Ishikawa (cell line): ENCODE data around the gene RAPGEF4.

Source experiments
- CEBPB ChIP-seq: IDR thresholded peaks from 2 replicates; pipeline ENCODE4 v1.6.1; 2012
- EP300 ChIP-seq: IDR thresholded peaks from 2 replicates; pipeline ENCODE4 v1.6.1; 2012; ENCODE audit warnings: borderline replicate concordance
- FOXM1 ChIP-seq: IDR thresholded peaks from 2 replicates; pipeline ENCODE4 v1.6.1; 2012; ENCODE audit warnings: low read depth, borderline replicate concordance
- MAX ChIP-seq: IDR thresholded peaks from 2 replicates; pipeline ENCODE4 v1.6.1; 2012
- NFIC ChIP-seq: IDR thresholded peaks from 2 replicates; pipeline ENCODE4 v1.6.1; 2012
- RAD21 ChIP-seq: IDR thresholded peaks from 2 replicates; pipeline ENCODE4 v1.6.1; 2012; ENCODE audit warnings: low read depth
- TAF1 ChIP-seq: IDR thresholded peaks from 2 replicates; pipeline ENCODE4 v1.6.1; 2012; ENCODE audit warnings: low read depth, mild to moderate bottlenecking
- TEAD4 ChIP-seq: IDR thresholded peaks from 2 replicates; pipeline ENCODE4 v1.6.1; 2012
- USF1 ChIP-seq: IDR thresholded peaks from 2 replicates; pipeline ENCODE4 v1.6.1; 2012
- YY1 ChIP-seq: IDR thresholded peaks from 2 replicates; pipeline ENCODE4 v1.6.1; 2012; ENCODE audit warnings: low read depth
- TF ChIP-seq, protein P1 (sequence below): IDR thresholded peaks from 2 replicates; pipeline ENCODE4 v1.6.1; 2012; ENCODE audit warnings: low read depth, mild to moderate bottlenecking

DNA sequence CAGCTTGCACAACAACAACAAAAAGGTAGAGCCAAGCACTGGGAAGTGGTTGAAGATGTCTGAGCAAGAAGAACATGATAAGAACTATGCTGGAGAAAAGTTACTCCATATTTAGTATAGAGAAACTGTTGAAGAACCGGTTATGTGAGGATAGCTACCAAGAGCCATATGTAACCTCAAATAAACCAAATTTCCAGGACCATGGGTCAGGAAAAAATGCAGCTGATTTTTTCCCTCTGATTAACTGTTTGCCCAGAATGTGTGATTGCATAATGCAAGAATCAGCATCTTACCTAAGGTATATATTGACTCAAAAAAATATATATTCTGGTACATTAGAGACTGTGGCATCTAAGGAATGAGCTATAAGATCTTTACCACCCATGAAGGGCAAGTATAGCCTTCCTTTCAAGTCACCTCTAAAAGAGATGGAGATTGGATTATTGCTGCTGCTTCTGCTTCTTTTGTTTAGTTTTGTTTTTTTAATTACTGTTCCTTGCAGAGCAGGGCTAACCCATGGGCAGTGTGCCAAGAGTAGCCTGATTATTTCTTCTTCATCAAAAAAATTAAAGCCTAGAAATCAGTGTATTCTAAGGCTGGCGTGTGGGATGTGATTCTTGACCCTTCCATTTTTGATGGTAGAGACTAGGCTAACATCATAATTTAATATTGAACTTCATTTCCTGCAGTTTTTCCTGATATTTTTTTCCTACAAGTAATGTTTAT is 263.1 kb downstream of the RAPGEF4 start:
- TF ChIP-seq MAX (no peak), TAF1 (no peak), TEAD4 (no peak), FOXM1 (no peak), USF1 (no peak), EP300 (no peak), NFIC (no peak), RAD21 (no peak), YY1 (no peak), CEBPB (no peak)
- TF ChIP-seq, protein P1, sequence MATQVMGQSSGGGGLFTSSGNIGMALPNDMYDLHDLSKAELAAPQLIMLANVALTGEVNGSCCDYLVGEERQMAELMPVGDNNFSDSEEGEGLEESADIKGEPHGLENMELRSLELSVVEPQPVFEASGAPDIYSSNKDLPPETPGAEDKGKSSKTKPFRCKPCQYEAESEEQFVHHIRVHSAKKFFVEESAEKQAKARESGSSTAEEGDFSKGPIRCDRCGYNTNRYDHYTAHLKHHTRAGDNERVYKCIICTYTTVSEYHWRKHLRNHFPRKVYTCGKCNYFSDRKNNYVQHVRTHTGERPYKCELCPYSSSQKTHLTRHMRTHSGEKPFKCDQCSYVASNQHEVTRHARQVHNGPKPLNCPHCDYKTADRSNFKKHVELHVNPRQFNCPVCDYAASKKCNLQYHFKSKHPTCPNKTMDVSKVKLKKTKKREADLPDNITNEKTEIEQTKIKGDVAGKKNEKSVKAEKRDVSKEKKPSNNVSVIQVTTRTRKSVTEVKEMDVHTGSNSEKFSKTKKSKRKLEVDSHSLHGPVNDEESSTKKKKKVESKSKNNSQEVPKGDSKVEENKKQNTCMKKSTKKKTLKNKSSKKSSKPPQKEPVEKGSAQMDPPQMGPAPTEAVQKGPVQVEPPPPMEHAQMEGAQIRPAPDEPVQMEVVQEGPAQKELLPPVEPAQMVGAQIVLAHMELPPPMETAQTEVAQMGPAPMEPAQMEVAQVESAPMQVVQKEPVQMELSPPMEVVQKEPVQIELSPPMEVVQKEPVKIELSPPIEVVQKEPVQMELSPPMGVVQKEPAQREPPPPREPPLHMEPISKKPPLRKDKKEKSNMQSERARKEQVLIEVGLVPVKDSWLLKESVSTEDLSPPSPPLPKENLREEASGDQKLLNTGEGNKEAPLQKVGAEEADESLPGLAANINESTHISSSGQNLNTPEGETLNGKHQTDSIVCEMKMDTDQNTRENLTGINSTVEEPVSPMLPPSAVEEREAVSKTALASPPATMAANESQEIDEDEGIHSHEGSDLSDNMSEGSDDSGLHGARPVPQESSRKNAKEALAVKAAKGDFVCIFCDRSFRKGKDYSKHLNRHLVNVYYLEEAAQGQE = no peak
